H9 (cell line): ENCODE data around the gene TRIM56. TPM values are rescaled to one million over a fixed set of nuclear protein-coding genes. Genes with fewer than 3 reads are reported as not detected.
"Not testable (repeated sequence)": the region's sequence is repeated elsewhere in the genome, so short reads cannot be mapped to it uniquely, and the experiment has no call there.

Experiments used
- DNase-seq: peaks from one replicate; pipeline ENCODE4 v3.0.0-alpha.2; 2017
- H2AFZ ChIP-seq: one replicate; pipeline ENCODE4 v1.6.1; 2013; ENCODE audit warnings: mild to moderate bottlenecking, low read length, control low read depth, moderate library complexity
- H2AK5ac ChIP-seq: 2 replicates; pipeline ENCODE4 v1.6.1; 2013; ENCODE audit warnings: low read length, control low read depth, mixed read lengths; ENCODE audit not compliant: insufficient read length
- H2BK120ac ChIP-seq: one replicate; pipeline ENCODE4 v1.6.1; 2013; ENCODE audit warnings: low read depth, mild to moderate bottlenecking, low read length, control low read depth, inconsistent platforms; ENCODE audit not compliant: poor library complexity, severe bottlenecking
- H2BK12ac ChIP-seq: 2 replicates; pipeline ENCODE4 v1.6.1; 2013; ENCODE audit warnings: low read length, control low read depth, mixed read lengths, low read depth; ENCODE audit not compliant: insufficient read length
- H2BK15ac ChIP-seq: 2 replicates; pipeline ENCODE4 v1.6.1; 2013; ENCODE audit warnings: low read depth, low read length, control low read depth
- H2BK20ac ChIP-seq: one replicate; pipeline ENCODE4 v1.6.1; 2013; ENCODE audit warnings: low read depth, mild to moderate bottlenecking, low read length, control low read depth, inconsistent platforms; ENCODE audit not compliant: poor library complexity, severe bottlenecking
- H2BK5ac ChIP-seq: 2 replicates; pipeline ENCODE4 v1.6.1; 2013; ENCODE audit warnings: low read length, control low read depth, mixed read lengths; ENCODE audit not compliant: insufficient read length
- H3K14ac ChIP-seq: 2 replicates; pipeline ENCODE4 v1.6.1; 2013; ENCODE audit warnings: low read length, control low read depth; ENCODE audit not compliant: insufficient read depth
- H3K18ac ChIP-seq: 2 replicates; pipeline ENCODE4 v1.6.1; 2013; ENCODE audit warnings: low read depth, mild to moderate bottlenecking, mixed read lengths, low read length, control low read depth; ENCODE audit not compliant: insufficient read length
- H3K23ac ChIP-seq: 2 replicates; pipeline ENCODE4 v1.6.1; 2013; ENCODE audit warnings: low read length, control low read depth, mixed read lengths, low read depth; ENCODE audit not compliant: insufficient read length
- H3K23me2 ChIP-seq: 2 replicates; pipeline ENCODE4 v1.6.1; 2013; ENCODE audit warnings: low read depth, mild to moderate bottlenecking, mixed read lengths, low read length, control low read depth; ENCODE audit not compliant: insufficient read length, poor library complexity, severe bottlenecking
- H3K27ac ChIP-seq: 2 replicates; pipeline ENCODE4 v1.5.1; 2013; ENCODE audit warnings: low read length, control low read depth, mixed read lengths, low read depth; ENCODE audit not compliant: insufficient read length
- H3K27me3 ChIP-seq: 2 replicates; pipeline ENCODE4 v1.6.1; 2013; ENCODE audit warnings: low read length, control low read depth, inconsistent platforms; ENCODE audit not compliant: insufficient read depth
- H3K4ac ChIP-seq: 2 replicates; pipeline ENCODE4 v1.6.1; 2013; ENCODE audit warnings: low read depth, mild to moderate bottlenecking, control low read depth, inconsistent platforms, low read length, moderate library complexity
- H3K4me1 ChIP-seq: 2 replicates; pipeline ENCODE4 v1.6.1; 2013; ENCODE audit warnings: low read length, control low read depth, inconsistent platforms; ENCODE audit not compliant: insufficient read depth
- H3K4me2 ChIP-seq: 2 replicates; pipeline ENCODE4 v1.6.1; 2013; ENCODE audit warnings: low read length, control low read depth, mixed read lengths; ENCODE audit not compliant: insufficient read length, insufficient read depth
- H3K56ac ChIP-seq: 2 replicates; pipeline ENCODE4 v1.6.1; 2013; ENCODE audit warnings: low read depth, mild to moderate bottlenecking, mixed read lengths, low read length, control low read depth; ENCODE audit not compliant: insufficient read length
- H3K79me1 ChIP-seq: 2 replicates; pipeline ENCODE4 v1.6.1; 2013; ENCODE audit warnings: low read depth, mild to moderate bottlenecking, moderate library complexity, low read length, control low read depth, inconsistent platforms; ENCODE audit not compliant: insufficient read depth, poor library complexity, severe bottlenecking
- H3K79me2 ChIP-seq: 2 replicates; pipeline ENCODE4 v1.6.1; 2013; ENCODE audit warnings: low read length, control low read depth, inconsistent platforms; ENCODE audit not compliant: insufficient read depth
- H3K9ac ChIP-seq: 2 replicates; pipeline ENCODE4 v1.6.1; 2013; ENCODE audit warnings: low read length, control low read depth, mixed read lengths; ENCODE audit not compliant: insufficient read length; ENCODE audit errors: extremely low read depth
- H3K9me3 ChIP-seq: one replicate; pipeline ENCODE4 v1.6.1; 2013; ENCODE audit warnings: low read depth, low read length, inconsistent platforms; ENCODE audit not compliant: control insufficient read depth
- H3T11ph ChIP-seq: one replicate; pipeline ENCODE4 v1.6.1; 2013; ENCODE audit warnings: mild to moderate bottlenecking, low read length, control low read depth, inconsistent platforms
- H4K20me1 ChIP-seq: one replicate; pipeline ENCODE4 v1.6.1; 2013; ENCODE audit not compliant: control insufficient read depth, insufficient read length, insufficient read depth
- H4K5ac ChIP-seq: 2 replicates; pipeline ENCODE4 v1.6.1; 2013; ENCODE audit warnings: low read depth, mild to moderate bottlenecking, mixed read lengths, low read length, control low read depth; ENCODE audit not compliant: insufficient read length
- H4K8ac ChIP-seq: replicated peaks from 2 replicates; pipeline ENCODE4 v1.6.1; 2013; ENCODE audit warnings: low read length, control low read depth, mixed read lengths, low read depth; ENCODE audit not compliant: insufficient read length
- H4K91ac ChIP-seq: 2 replicates; pipeline ENCODE4 v1.6.1; 2013; ENCODE audit warnings: low read depth, mild to moderate bottlenecking, moderate library complexity, mixed read lengths, low read length, control low read depth; ENCODE audit not compliant: insufficient read length
- H3K27ac Mint-ChIP-seq, 3 experiments: 2 replicates in 2 of 3; 3 replicates in 1 of 3; pipeline ENCODE4 v1.8.0; 2020 to 2021; ENCODE audit warnings: mixed read lengths in 3 of 3, mild to moderate bottlenecking in 1 of 3, moderate library complexity in 1 of 3
- H3K27me3 Mint-ChIP-seq: 2 replicates; pipeline ENCODE4 v1.8.0; 2021; ENCODE audit warnings: low read depth, mild to moderate bottlenecking, moderate library complexity, mixed read lengths
- H3K36me3 Mint-ChIP-seq, 3 experiments: 2 replicates in 2 of 3; 3 replicates in 1 of 3; pipeline ENCODE4 v1.8.0; 2020 to 2021; ENCODE audit warnings: low read depth in 3 of 3, mixed read lengths in 3 of 3; ENCODE audit not compliant: insufficient read depth in 1 of 3
- H3K4me1 Mint-ChIP-seq, 2 experiments: 2 replicates each; pipeline ENCODE4 v1.8.0; 2020; ENCODE audit warnings: mixed read lengths in 2 of 2
- H3K4me3 Mint-ChIP-seq, 2 experiments: 2 replicates in 1 of 2; 3 replicates in 1 of 2; pipeline ENCODE4 v1.8.0; 2020 to 2021; ENCODE audit warnings: mild to moderate bottlenecking in 2 of 2, mixed read lengths in 2 of 2, moderate library complexity in 1 of 2
- H3K9me3 Mint-ChIP-seq, 2 experiments: 2 replicates in 1 of 2; 3 replicates in 1 of 2; pipeline ENCODE4 v1.8.0; 2020; ENCODE audit warnings: mild to moderate bottlenecking in 2 of 2, mixed read lengths in 2 of 2, moderate library complexity in 1 of 2
- WGBS: extraction: QIAGEN DNeasy Blood & Tissue Kit; methylation state at CpG from one replicate; pipeline ENCODE4 v1.1.7; 2013; ENCODE audit warnings: missing lambda C conversion rate, low lambda C conversion rate, mixed read lengths; ENCODE audit not compliant: insufficient read length; ENCODE audit errors: extremely low coverage; 5-methylcytosine and 5-hydroxymethylcytosine counted together
- total RNA-seq: library from RNA; stranded (reverse); gene quantifications from 2 replicates; pipeline ENCODE4 v1.2.1, GENCODE V29; 2021
- TF ChIP-seq, protein P1 (sequence below): fragments of 200-600 bp; sonication (generic); conservative IDR thresholded peaks from 3 replicates; pipeline ENCODE4 v1.8.0; 2021; ENCODE audit warnings: antibody characterized with exemption, mild to moderate bottlenecking

Gene TRIM56
- total RNA-seq, 1 experiment from 2014 or later = 21.8 TPM

GRCh38 chr7:101075646-101076045, 9.6 kb upstream of the TRIM56 start:
- H2BK15ac ChIP-seq = no peak overlapping the region
- H2BK20ac ChIP-seq = no peak overlapping the region
- H3T11ph ChIP-seq = no peak overlapping the region
- no peak overlapping the region for H2AFZ ChIP-seq
- H2BK120ac ChIP-seq = no peak overlapping the region
- H3K79me1 ChIP-seq = no peaks in the 10 kb centered on the region
- no peaks in the 10 kb centered on the region for H3K79me2 ChIP-seq
- Mint-ChIP-seq H3K4me1 (peaks cover 10 to 11% of the 10 kb centered on the region in 2 experiments), H3K27me3 (peaks cover 2% of the 10 kb centered on the region), H3K27ac (no peak overlapping the region; a peak in 1 of 7 replicates), H3K4me3 (no peak overlapping the region; a peak in 1 of 5 replicates), H3K9me3 (no peaks in the 10 kb centered on the region), H3K36me3 (no peaks in the 10 kb centered on the region)
- no peak overlapping the region for H3K4ac ChIP-seq
- H3K9ac ChIP-seq = no peak overlapping the region
- no peaks in the 10 kb centered on the region for H3K4me1 ChIP-seq
- no peak overlapping the region for H4K8ac ChIP-seq
- H2AK5ac ChIP-seq = no peak overlapping the region
- no peak overlapping the region for H3K18ac ChIP-seq
- no peaks in the 10 kb centered on the region for H4K20me1 ChIP-seq
- H4K5ac ChIP-seq = no peak overlapping the region
- no peak overlapping the region for H2BK5ac ChIP-seq
- H4K91ac ChIP-seq = no peak overlapping the region
- no peak overlapping the region for H3K56ac ChIP-seq
- no peaks in the 10 kb centered on the region for H3K9me3 ChIP-seq
- no peaks in the 10 kb centered on the region for H3K27me3 ChIP-seq
- H3K14ac ChIP-seq = no peak overlapping the region
- DNase-seq = no peak
- H2BK12ac ChIP-seq = no peak overlapping the region
- H3K27ac ChIP-seq = no peak overlapping the region
- no CpG with 5 or more reads among the region's 3 CpGs for WGBS
- no peaks in the 10 kb centered on the region for H3K23me2 ChIP-seq
- TF ChIP-seq, protein P1, sequence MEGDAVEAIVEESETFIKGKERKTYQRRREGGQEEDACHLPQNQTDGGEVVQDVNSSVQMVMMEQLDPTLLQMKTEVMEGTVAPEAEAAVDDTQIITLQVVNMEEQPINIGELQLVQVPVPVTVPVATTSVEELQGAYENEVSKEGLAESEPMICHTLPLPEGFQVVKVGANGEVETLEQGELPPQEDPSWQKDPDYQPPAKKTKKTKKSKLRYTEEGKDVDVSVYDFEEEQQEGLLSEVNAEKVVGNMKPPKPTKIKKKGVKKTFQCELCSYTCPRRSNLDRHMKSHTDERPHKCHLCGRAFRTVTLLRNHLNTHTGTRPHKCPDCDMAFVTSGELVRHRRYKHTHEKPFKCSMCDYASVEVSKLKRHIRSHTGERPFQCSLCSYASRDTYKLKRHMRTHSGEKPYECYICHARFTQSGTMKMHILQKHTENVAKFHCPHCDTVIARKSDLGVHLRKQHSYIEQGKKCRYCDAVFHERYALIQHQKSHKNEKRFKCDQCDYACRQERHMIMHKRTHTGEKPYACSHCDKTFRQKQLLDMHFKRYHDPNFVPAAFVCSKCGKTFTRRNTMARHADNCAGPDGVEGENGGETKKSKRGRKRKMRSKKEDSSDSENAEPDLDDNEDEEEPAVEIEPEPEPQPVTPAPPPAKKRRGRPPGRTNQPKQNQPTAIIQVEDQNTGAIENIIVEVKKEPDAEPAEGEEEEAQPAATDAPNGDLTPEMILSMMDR = no peak
- no peak overlapping the region for H3K23ac ChIP-seq
- no peak overlapping the region for H3K4me2 ChIP-seq

DNA sequence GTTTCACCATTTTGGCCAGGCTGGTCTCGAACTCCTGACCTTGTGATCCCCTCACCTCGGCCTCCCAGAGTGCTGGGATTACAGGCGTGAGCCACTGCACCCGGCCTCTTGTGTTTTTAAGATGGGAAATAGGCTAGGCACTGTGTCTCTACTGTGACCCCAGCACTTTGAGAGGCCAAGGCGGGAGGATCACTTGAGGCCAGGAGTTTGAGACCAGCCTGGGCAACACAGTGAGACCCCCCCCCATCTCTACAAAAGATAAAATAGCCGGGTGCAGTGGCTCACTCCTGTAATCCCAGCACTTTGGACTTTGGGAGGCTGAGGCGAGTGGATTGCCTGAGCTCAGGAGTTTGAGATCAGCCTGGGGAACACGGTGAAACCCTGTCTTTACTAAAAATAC, 9.1 kb upstream of the TRIM56 start:
- not testable (repeated sequence) for H3K79me1 ChIP-seq, H2BK5ac ChIP-seq, H4K20me1 ChIP-seq, H2BK15ac ChIP-seq, DNase-seq, H2BK120ac ChIP-seq, H3K14ac ChIP-seq, H4K91ac ChIP-seq, H3K27me3 Mint-ChIP-seq, H3K4ac ChIP-seq, H4K5ac ChIP-seq, H2BK12ac ChIP-seq, H3K27ac ChIP-seq, H3K4me3 Mint-ChIP-seq, H3K27ac Mint-ChIP-seq, H3K27me3 ChIP-seq, H3T11ph ChIP-seq, H3K4me2 ChIP-seq, H3K9me3 ChIP-seq, H3K23me2 ChIP-seq, H3K23ac ChIP-seq, H3K79me2 ChIP-seq, H2AFZ ChIP-seq, H2AK5ac ChIP-seq, H3K4me1 ChIP-seq, H3K18ac ChIP-seq, H3K9me3 Mint-ChIP-seq, H2BK20ac ChIP-seq, H4K8ac ChIP-seq, H3K9ac ChIP-seq, H3K56ac ChIP-seq, H3K36me3 Mint-ChIP-seq
- WGBS = no CpG with 5 or more reads among the region's 8 CpGs
- H3K4me1 Mint-ChIP-seq = peaks cover 10 to 11% of the 10 kb centered on the region in 2 experiments
